OCI-M1 (cell line): ENCODE measurements around the gene CWC25.
"Not testable (repeated sequence)": the region's sequence is repeated elsewhere in the genome, so short reads cannot be mapped to it uniquely, and the experiment has no call there.

Source experiments
- DNase-seq: peaks from one replicate; lab custom pipeline; 2025; lab: John Stamatoyannopoulos, UW

Gene CWC25

GRCh38 chr17:38852771-38853291 is 27.7 kb upstream of the CWC25 start:
- peak; percentile 61 for DNase-seq

- no peak for DNase-seq
Measured at GRCh38 chr17:38851434-38851833, 26.3 kb upstream of the CWC25 start.

- DNase-seq, result no peak
Measured at GRCh38 chr17:38850374-38850773, 25.3 kb upstream of the CWC25 start.

- DNase-seq, result no peak
Measured at GRCh38 chr17:38848939-38849605, 24.0 kb upstream of the CWC25 start.

GRCh38 chr17:38848557-38848891 is 23.4 kb upstream of the CWC25 start:
- no peak for DNase-seq

GRCh38 chr17:38844261-38844757 is 19.2 kb upstream of the CWC25 start:
- DNase-seq, result peak; percentile 15

GRCh38 chr17:38825762-38826247 is 684 bp upstream of the CWC25 start:
- no peak for DNase-seq

- no peak for DNase-seq
Measured at GRCh38 chr17:38815576-38816193, 9.4 kb downstream of the CWC25 start.

- DNase-seq, result no peak
Measured at GRCh38 chr17:38809828-38810227, 15.3 kb downstream of the CWC25 start.

- DNase-seq, result no peak
Measured at GRCh38 chr17:38800237-38800760, 24.8 kb downstream of the CWC25 start.

GRCh38 chr17:38799501-38800236 is 25.5 kb downstream of the CWC25 start, which contains the start of gene PIP4K2B:
TSS of gene PIP4K2B (minus strand) at chr17:38799556. CDS start at chr17:38799424, 132 bp downstream.
- peak; percentile 99 for DNase-seq

- peak; percentile 74 for DNase-seq
Measured at GRCh38 chr17:38798614-38799500, 26.3 kb downstream of the CWC25 start.

- DNase-seq, result no peak
Measured at GRCh38 chr17:38797828-38798227, 27.3 kb downstream of the CWC25 start.

GRCh38 chr17:38797158-38797490 is 28.0 kb downstream of the CWC25 start:
- DNase-seq, result no peak

GRCh38 chr17:38796451-38797157 is 28.5 kb downstream of the CWC25 start:
- DNase-seq, result no peak

- no peak for DNase-seq
Measured at GRCh38 chr17:38794221-38794620, 30.9 kb downstream of the CWC25 start.

GRCh38 chr17:38791162-38791561 is 34.0 kb downstream of the CWC25 start:
- no peak for DNase-seq

GRCh38 chr17:38790148-38790707 is 34.9 kb downstream of the CWC25 start:
- DNase-seq, result not testable (repeated sequence)

GRCh38 chr17:38789185-38789584 is 35.9 kb downstream of the CWC25 start:
- no peak for DNase-seq

- DNase-seq, result not testable (repeated sequence)
Measured at GRCh38 chr17:38787999-38788398, 37.1 kb downstream of the CWC25 start.
